ENCODE data around the gene XIRP2. TPM values are rescaled to one million over a fixed set of nuclear protein-coding genes. Genes with fewer than 3 reads are reported as not detected.

The XIRP2 gene
- total RNA-seq, 1 experiment from 2014 or later: not detected

- H3K27me3 ChIP-seq (ENCODE audit: insufficient read depth, low read length): no peaks in the 10 kb centered on the region
- RAD21 ChIA-PET (ENCODE audit: low non-redundant PET in 1 of 2, low total read pairs in 2 of 2, uncharacterized antibody in 2 of 2, unreplicated experiment in 2 of 2): no interaction called here
- POLR2A ChIA-PET: no interaction called here
- H3K36me3 ChIP-seq (ENCODE audit: control insufficient read depth in 1 of 2, insufficient read depth in 2 of 2, low read length in 2 of 2): no peaks in the 10 kb centered on the region
- intact Hi-C loops (cut with micrococcal nuclease): no loop called here
- H3K4me1 ChIP-seq (ENCODE audit: control insufficient read depth in 1 of 2, insufficient read depth in 2 of 2, low read length in 2 of 2): no peaks in the 10 kb centered on the region
- H3K79me2 ChIP-seq (ENCODE audit: insufficient read depth, low read length): no peaks in the 10 kb centered on the region
- no peak overlapping the region for H3K27ac ChIP-seq (ENCODE audit: low read depth, low read length)
- no TSS peak for BruUV-seq (replicated peaks)
- no peaks in the 10 kb centered on the region for H3K9me3 ChIP-seq (ENCODE audit: control insufficient read depth in 1 of 2, insufficient read depth in 1 of 2, low read depth in 1 of 2, low read length in 2 of 2)
- H3K4me3 ChIP-seq (replicated peaks in 1 of 2; ENCODE audit: low read depth in 1 of 2, low read length in 2 of 2): no peak overlapping the region
- no peak for TF ChIP-seq SP1 (IDR thresholded peaks at IDR 0.05; ENCODE audit: low read depth)
- TF ChIP-seq JUND (IDR thresholded peaks at IDR 0.05): no peak
- no peak for TF ChIP-seq SRF (IDR thresholded peaks at IDR 0.05; ENCODE audit: low read depth)
- TF ChIP-seq MAX (IDR thresholded peaks at IDR 0.05): no peak
- TF ChIP-seq EGR1 (IDR thresholded peaks at IDR 0.05; ENCODE audit: low read depth): no peak
- no peak for TF ChIP-seq SIN3A (IDR thresholded peaks at IDR 0.05; ENCODE audit: low read depth)
- no peak for TF ChIP-seq ELF1 (IDR thresholded peaks at IDR 0.05; ENCODE audit: borderline replicate concordance, low read depth)
- no peak for TF ChIP-seq TCF7L2 (IDR thresholded peaks at IDR 0.05; ENCODE audit: borderline replicate concordance, extremely low read depth, insufficient read depth, insufficient read length)
- no peak for TF ChIP-seq ZBTB33 (IDR thresholded peaks at IDR 0.05; ENCODE audit: extremely low read depth, insufficient replicate concordance, low read length)
- TF ChIP-seq POLR2AphosphoS5 (IDR thresholded peaks at IDR 0.05; ENCODE audit: low read depth, low read length): no peak
- TF ChIP-seq CEBPB (IDR thresholded peaks at IDR 0.05; ENCODE audit: low read depth): no peak
- TF ChIP-seq ZNF274 (IDR thresholded peaks at IDR 0.05; ENCODE audit: low read depth, low read length): no peak
- no peak for TF ChIP-seq CTCF (IDR thresholded peaks at IDR 0.05 in 2 of 3, conservative IDR thresholded peaks at IDR 0.05 in 1 of 3; ENCODE audit: borderline replicate concordance in 1 of 3, insufficient read depth in 1 of 3, low read depth in 2 of 3, low read length in 2 of 3)
- no peak for TF ChIP-seq ATF3 (IDR thresholded peaks at IDR 0.05)
- no peak for TF ChIP-seq FOSL1 (IDR thresholded peaks at IDR 0.05; ENCODE audit: low read depth)
- no peak for TF ChIP-seq POLR2A (IDR thresholded peaks at IDR 0.05; ENCODE audit: borderline replicate concordance, extremely low read depth, insufficient read depth, insufficient read length)
- H3K9ac ChIP-seq (ENCODE audit: low read length): no peak overlapping the region
- ATAC-seq (no peak), DNase-seq (ENCODE audit: low read depth, low spot score) (no peak)
- no peaks in the 10 kb centered on the region for H3K9me2 ChIP-seq (ENCODE audit: insufficient read depth)
- no peak overlapping the region for H2AFZ ChIP-seq (ENCODE audit: low read depth, low read length, poor library complexity, severe bottlenecking)
- H3K4me2 ChIP-seq (ENCODE audit: low read length): no peak overlapping the region
- CTCF ChIA-PET: no interaction called here
- no peaks in the 10 kb centered on the region; the same call in 1 of the 2 replicates for H4K20me1 ChIP-seq (ENCODE audit: insufficient read depth)
Observed at GRCh38 chr2:167253025-167253424, 364.7 kb downstream of the XIRP2 start.
